ENCODE data around the gene UPF2.

The UPF2 gene

DNA sequence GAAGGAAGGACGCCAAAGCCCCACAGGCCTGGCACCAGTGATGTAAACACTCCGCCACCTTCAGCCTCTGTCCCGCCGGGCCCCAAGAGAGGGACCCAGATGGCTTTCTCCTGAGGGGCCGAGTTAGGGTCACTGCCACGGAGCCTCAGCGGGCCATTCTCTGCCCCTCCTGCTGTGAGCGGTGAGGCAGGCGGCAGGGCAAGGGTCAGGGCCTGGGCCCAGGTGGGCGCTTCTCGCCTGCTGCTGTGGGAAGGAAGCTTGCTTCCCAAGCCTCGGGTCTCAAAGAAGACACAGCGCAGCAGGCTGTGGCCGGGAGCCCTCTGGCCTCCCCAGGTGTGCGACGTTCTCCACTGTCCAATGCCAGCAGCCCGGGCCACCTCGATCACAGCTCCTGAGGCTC lies 134.7 kb downstream of the UPF2 start:
- no peaks in the 10 kb centered on the region for H3K4me1 ChIP-seq (ENCODE audit: low read length)
- H3K79me2 ChIP-seq (ENCODE audit: low read length): no peaks in the 10 kb centered on the region
- no peak overlapping the region for H3K9ac ChIP-seq (ENCODE audit: low read length)
- no peak overlapping the region for H3K4me2 ChIP-seq (ENCODE audit: low read length)
- no peaks in the 10 kb centered on the region for H3K27me3 ChIP-seq (ENCODE audit: low read depth, low read length)
- H4K20me1 ChIP-seq (ENCODE audit: insufficient read depth, low read length): no peaks in the 10 kb centered on the region
- no peak for TF ChIP-seq EZH2phosphoT487 (IDR thresholded peaks at IDR 0.05; ENCODE audit: low read depth)
- TF ChIP-seq, protein P1, sequence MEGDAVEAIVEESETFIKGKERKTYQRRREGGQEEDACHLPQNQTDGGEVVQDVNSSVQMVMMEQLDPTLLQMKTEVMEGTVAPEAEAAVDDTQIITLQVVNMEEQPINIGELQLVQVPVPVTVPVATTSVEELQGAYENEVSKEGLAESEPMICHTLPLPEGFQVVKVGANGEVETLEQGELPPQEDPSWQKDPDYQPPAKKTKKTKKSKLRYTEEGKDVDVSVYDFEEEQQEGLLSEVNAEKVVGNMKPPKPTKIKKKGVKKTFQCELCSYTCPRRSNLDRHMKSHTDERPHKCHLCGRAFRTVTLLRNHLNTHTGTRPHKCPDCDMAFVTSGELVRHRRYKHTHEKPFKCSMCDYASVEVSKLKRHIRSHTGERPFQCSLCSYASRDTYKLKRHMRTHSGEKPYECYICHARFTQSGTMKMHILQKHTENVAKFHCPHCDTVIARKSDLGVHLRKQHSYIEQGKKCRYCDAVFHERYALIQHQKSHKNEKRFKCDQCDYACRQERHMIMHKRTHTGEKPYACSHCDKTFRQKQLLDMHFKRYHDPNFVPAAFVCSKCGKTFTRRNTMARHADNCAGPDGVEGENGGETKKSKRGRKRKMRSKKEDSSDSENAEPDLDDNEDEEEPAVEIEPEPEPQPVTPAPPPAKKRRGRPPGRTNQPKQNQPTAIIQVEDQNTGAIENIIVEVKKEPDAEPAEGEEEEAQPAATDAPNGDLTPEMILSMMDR (IDR thresholded peaks at IDR 0.05; ENCODE audit: low read depth, low read length): no peak
- H3K27ac ChIP-seq (ENCODE audit: low read length): no peak overlapping the region
- H3K9me3 ChIP-seq (ENCODE audit: insufficient read depth, low read length): no peaks in the 10 kb centered on the region
- no peak overlapping the region for H2AFZ ChIP-seq (ENCODE audit: low read depth, low read length)
- no peaks in the 10 kb centered on the region for H3K36me3 ChIP-seq (replicated peaks; ENCODE audit: low read depth, low read length)
- H3K4me3 ChIP-seq (ENCODE audit: low read length): no peak overlapping the region

DNA sequence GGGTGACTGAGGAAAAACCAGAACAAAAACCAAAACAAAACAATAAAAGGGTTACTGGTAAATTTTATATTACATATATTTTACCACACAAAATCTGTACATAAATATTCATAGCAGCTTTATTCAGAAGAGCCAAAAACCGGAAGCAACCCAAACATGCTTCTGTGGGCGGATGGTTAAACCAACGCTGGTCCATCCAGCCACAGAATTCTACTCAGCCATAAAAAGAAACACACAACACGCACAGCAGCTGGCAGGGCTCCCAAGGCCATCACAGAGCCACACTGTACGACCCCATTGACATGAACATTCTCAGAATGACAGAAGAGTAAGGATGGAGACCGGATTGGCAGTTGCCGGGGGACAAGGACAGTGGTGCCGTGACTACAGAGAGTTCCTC lies 135.9 kb downstream of the UPF2 start:
- Histone ChIP-seq H3K27ac (ENCODE audit: low read length) (no peak overlapping the region), H3K9ac (ENCODE audit: low read length) (no peak overlapping the region), H3K9me3 (ENCODE audit: insufficient read depth, low read length) (no peaks in the 10 kb centered on the region), H3K36me3 (replicated peaks; ENCODE audit: low read depth, low read length) (no peaks in the 10 kb centered on the region), H3K4me3 (ENCODE audit: low read length) (no peak overlapping the region), H3K4me2 (ENCODE audit: low read length) (no peak overlapping the region), H2AFZ (ENCODE audit: low read depth, low read length) (no peak overlapping the region), H3K79me2 (ENCODE audit: low read length) (no peaks in the 10 kb centered on the region), H4K20me1 (ENCODE audit: insufficient read depth, low read length) (no peaks in the 10 kb centered on the region), H3K4me1 (ENCODE audit: low read length) (no peaks in the 10 kb centered on the region), H3K27me3 (ENCODE audit: low read depth, low read length) (no peaks in the 10 kb centered on the region)
- TF ChIP-seq, protein P1 (IDR thresholded peaks at IDR 0.05; ENCODE audit: low read depth, low read length): no peak

DNA sequence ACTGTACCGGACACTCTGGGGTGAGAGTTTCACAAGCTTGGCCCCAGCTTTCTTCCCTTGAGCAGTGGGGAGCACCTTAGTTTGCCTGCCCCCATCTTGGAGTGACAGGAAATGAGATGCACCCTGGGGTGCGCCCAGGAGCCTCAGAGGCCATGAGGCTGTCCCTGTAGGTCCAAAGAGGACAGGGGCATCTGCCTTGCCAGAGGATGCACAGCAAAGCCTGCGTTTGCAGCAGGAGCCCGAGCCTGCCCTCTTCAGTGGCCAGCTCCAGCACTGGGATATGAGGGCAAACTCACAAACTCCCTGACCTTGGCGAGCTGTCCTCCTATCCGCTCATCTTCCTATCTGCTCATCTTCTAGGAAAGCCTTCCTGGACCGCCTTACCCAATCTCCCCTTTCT lies 140.0 kb downstream of the UPF2 start:
- no peak overlapping the region for H3K4me2 ChIP-seq (ENCODE audit: low read length)
- no peak for TF ChIP-seq EZH2phosphoT487 (IDR thresholded peaks at IDR 0.05; ENCODE audit: low read depth)
- TF ChIP-seq, protein P1 (IDR thresholded peaks at IDR 0.05; ENCODE audit: low read depth, low read length): no peak
- H3K27ac ChIP-seq (ENCODE audit: low read length): no peak overlapping the region
- H3K9me3 ChIP-seq (ENCODE audit: insufficient read depth, low read length): no peaks in the 10 kb centered on the region
- H3K4me3 ChIP-seq (ENCODE audit: low read length): no peak overlapping the region
- H3K4me1 ChIP-seq (ENCODE audit: low read length): no peaks in the 10 kb centered on the region
- no peaks in the 10 kb centered on the region for H3K27me3 ChIP-seq (ENCODE audit: low read depth, low read length)
- no peaks in the 10 kb centered on the region for H4K20me1 ChIP-seq (ENCODE audit: insufficient read depth, low read length)
- no peak overlapping the region for H2AFZ ChIP-seq (ENCODE audit: low read depth, low read length)
- no peaks in the 10 kb centered on the region for H3K79me2 ChIP-seq (ENCODE audit: low read length)
- no peaks in the 10 kb centered on the region for H3K36me3 ChIP-seq (replicated peaks; ENCODE audit: low read depth, low read length)
- no peak overlapping the region for H3K9ac ChIP-seq (ENCODE audit: low read length)

DNA sequence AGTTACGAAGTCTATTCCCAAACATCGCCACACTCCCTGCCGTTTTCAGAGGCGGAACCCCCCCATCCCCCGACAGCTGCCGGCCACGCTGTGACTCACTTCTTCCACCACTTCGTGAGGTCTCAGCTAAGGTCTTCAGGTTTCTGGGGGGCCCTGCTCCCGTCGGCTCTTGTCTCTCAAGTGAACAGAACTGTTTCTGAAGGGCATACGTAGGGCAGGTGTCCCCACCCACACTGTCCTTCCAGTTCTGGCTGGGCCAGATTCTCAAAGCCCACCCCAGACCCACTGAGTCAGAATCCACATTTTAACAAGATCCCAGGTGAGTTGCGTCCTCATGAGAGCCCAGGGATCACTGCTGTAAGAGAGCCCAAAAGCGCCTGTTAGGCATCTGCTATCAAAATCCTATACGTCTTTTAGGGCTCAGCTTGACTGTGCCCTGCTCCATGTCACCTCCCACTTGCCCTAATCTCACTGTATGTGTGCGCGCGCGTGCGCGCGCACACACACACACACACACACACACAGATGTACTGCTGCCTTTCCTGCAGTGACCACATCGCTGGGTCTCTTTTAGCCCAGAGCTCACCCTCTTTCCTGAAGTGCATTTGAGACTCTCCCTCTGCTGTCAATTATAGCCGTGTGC lies 140.7 kb downstream of the UPF2 start:
- Histone ChIP-seq H3K9ac (ENCODE audit: low read length) (no peak overlapping the region), H3K4me2 (ENCODE audit: low read length) (no peak overlapping the region), H3K4me1 (ENCODE audit: low read length) (no peaks in the 10 kb centered on the region), H3K27me3 (ENCODE audit: low read depth, low read length) (no peaks in the 10 kb centered on the region), H3K36me3 (replicated peaks; ENCODE audit: low read depth, low read length) (no peaks in the 10 kb centered on the region), H2AFZ (ENCODE audit: low read depth, low read length) (no peak overlapping the region), H3K9me3 (ENCODE audit: insufficient read depth, low read length) (no peaks in the 10 kb centered on the region), H3K27ac (ENCODE audit: low read length) (no peak overlapping the region), H4K20me1 (ENCODE audit: insufficient read depth, low read length) (no peaks in the 10 kb centered on the region), H3K79me2 (ENCODE audit: low read length) (no peaks in the 10 kb centered on the region), H3K4me3 (ENCODE audit: low read length) (no peak overlapping the region)
- TF ChIP-seq, protein P1 (IDR thresholded peaks at IDR 0.05; ENCODE audit: low read depth, low read length): no peak
- no peak for TF ChIP-seq EZH2phosphoT487 (IDR thresholded peaks at IDR 0.05; ENCODE audit: low read depth)

Measured in OCI-LY3 (cell line).